ENCODE results near the gene LHFPL4. TPM values are rescaled to one million over a fixed set of nuclear protein-coding genes. Genes with fewer than 3 reads are reported as not detected.
A peak's percentile ranks its signal among the peaks of the same experiment; 100 is the strongest.

Gene LHFPL4
- total RNA-seq (2021; fragmentation: NEBNext Ultra II Directional; extraction: Animal tissue kit (Norgen Biotek cat#: 25700)) (16.9 and 20.9 TPM in 2 replicates), polyA plus RNA-seq (2011; rRNA removed) (5.0 and 5.5 TPM in 2 replicates), polyA minus RNA-seq (2011; rRNA and poly(A)+ RNA removed) (7.9 and 9.0 TPM in 2 replicates)
- 5.0 TPM for polyA plus RNA-seq (2011; cell fraction: cytosol; rRNA removed)
- 5.8 TPM for polyA plus RNA-seq (2011; cell fraction: nucleus; rRNA removed)
- polyA plus RNA-seq (2012, experiment 1 of 2), result 9.8 to 12.1 TPM (median 11.1 TPM) in 4 replicates
- polyA plus RNA-seq (2012, experiment 2 of 2), result 10.4 TPM
- 6.5 TPM for polyA plus RNA-seq (2013, experiment 1 of 2)
- 7.4 TPM for polyA plus RNA-seq (2013, experiment 2 of 2)
- polyA minus RNA-seq (2011; cell fraction: cytosol; rRNA and poly(A)+ RNA removed), result 8.2 TPM
- 8.9 TPM for polyA minus RNA-seq (2011; cell fraction: nucleus; rRNA and poly(A)+ RNA removed)
- long read RNA-seq, experiment 1, partial matches to known transcripts, result 0 of 5 reads
- long read RNA-seq, experiment 1, other reads (novel, unspliced or antisense), result 5 of 5 reads
- long read RNA-seq, experiment 2, partial matches to known transcripts, result 0 of 12 reads
- long read RNA-seq, experiment 2, other reads (novel, unspliced or antisense), result 12 of 12 reads

- Histone ChIP-seq H2BK120ac (replicated peaks; ENCODE audit: low read depth, low read length) (no peak within 1 kb of the TSS), H3K4ac (replicated peaks; ENCODE audit: insufficient read length, low read depth, low read length) (peak within 1 kb of the TSS; percentile 80), H4K5ac (ENCODE audit: insufficient read length, low read depth, low read length) (no peak within 1 kb of the TSS), H2BK20ac (ENCODE audit: low read length) (no peak within 1 kb of the TSS), H2BK12ac (ENCODE audit: low read depth, low read length) (no peak within 1 kb of the TSS), H2BK5ac (ENCODE audit: low read depth, low read length) (no peak within 1 kb of the TSS), H3K4me1 (replicated peaks in 1 of 4; ENCODE audit: control insufficient read depth in 3 of 4, insufficient read depth in 4 of 4, low read length in 3 of 4) (peaks cover 3 to 11% (median 6%) of the 10 kb centered on the region in 4 experiments), H3K18ac (ENCODE audit: extremely low read depth, low read length) (no peak within 1 kb of the TSS; the same call in 1 of the 2 replicates), H3K4me2 (ENCODE audit: insufficient read depth in 1 of 2, low read depth in 2 of 2, low read length in 2 of 2) (peak within 1 kb of the TSS; percentile 78 to 99), H4K20me1 (replicated peaks in 1 of 2; ENCODE audit: control insufficient read depth in 1 of 2, insufficient read depth in 2 of 2, low read length in 2 of 2) (peaks cover 10 to 11% of the 10 kb centered on the region in 2 experiments), H3K56ac (replicated peaks; ENCODE audit: insufficient read length, low read depth, low read length) (no peak within 1 kb of the TSS), H2AK5ac (ENCODE audit: low read depth, low read length) (no peak within 1 kb of the TSS), H3K27ac (ENCODE audit: low read depth, low read length) (no peak within 1 kb of the TSS), H3K36me3 (ENCODE audit: control insufficient read depth in 2 of 4, insufficient read depth in 4 of 4, low read length in 3 of 4) (no peaks in the 10 kb centered on the region), H3K79me1 (ENCODE audit: low read depth, low read length) (no peaks in the 10 kb centered on the region), H3K23me2 (ENCODE audit: low read depth, low read length) (peaks cover 13% of the 10 kb centered on the region; the same call in 1 of the 2 replicates), H3K4me3 (ENCODE audit: extremely low read depth in 1 of 4, insufficient read depth in 2 of 4, low read depth in 3 of 4, low read length in 4 of 4) (peak within 1 kb of the TSS; percentile 64 to 92 (median 72)), H3K23ac (ENCODE audit: insufficient read length) (no peak within 1 kb of the TSS), H2BK15ac (ENCODE audit: low read length) (no peak within 1 kb of the TSS), H3K9me3 (ENCODE audit: insufficient read depth in 2 of 2, low read depth in 1 of 2, low read length in 1 of 2) (no peaks in the 10 kb centered on the region), H3K27me3 (replicated peaks in 1 of 4; ENCODE audit: control insufficient read depth in 3 of 4, extremely low read depth in 1 of 4, insufficient read depth in 3 of 4, low read length in 3 of 4) (peaks cover 0 to 5% (median 0%) of the 10 kb centered on the region in 4 experiments; a peak in 1 of 7 replicates), H3K79me2 (ENCODE audit: control insufficient read depth in 1 of 2, insufficient read depth in 2 of 2, low read length in 2 of 2) (0 out of 4 replicates have a peak, but pooled peaks cover 0 to 3% of the 10 kb centered on the region in 2 experiments), H2AFZ (ENCODE audit: low read length) (peak within 1 kb of the TSS; percentile 96), H4K91ac (replicated peaks; ENCODE audit: insufficient read length, low read length) (no peak within 1 kb of the TSS), H3K14ac (ENCODE audit: insufficient read length) (no peak within 1 kb of the TSS), H3K9ac (replicated peaks in 1 of 4; ENCODE audit: extremely low read depth in 1 of 4, low read depth in 3 of 4, low read length in 3 of 4) (peak within 1 kb of the TSS in 3 of 4 experiments; percentile 34 to 82 (median 63); a peak in 5 of 7 replicates), H4K8ac (ENCODE audit: extremely low read depth, insufficient read depth, low read length) (no peak within 1 kb of the TSS; the same call in 1 of the 2 replicates)
- WGBS, 2 experiments (ENCODE audit: extremely low coverage in 1 of 2, insufficient coverage in 1 of 2, insufficient read length in 1 of 2, insufficient replicate concordance in 2 of 2, low coverage in 1 of 2, low lambda C conversion rate in 2 of 2, missing lambda C conversion rate in 1 of 2), result 0% methylated on average over 33 of the region's 75 CpGs; no CpG with 5 or more reads in 1 of the 2 experiments
- ChIA-PET CTCF (ENCODE audit: partially characterized antibody) (interaction anchor here (0.6 to 4.1 kb wide), 7 partner anchors 17 to 294 kb away, joined by 3 to 21 read pairs (median 4); partner anchors contain the start of genes ARPC4 and TADA3), POLR2A (ENCODE audit: partially characterized antibody) (interaction anchor here (0.6 to 1.3 kb wide), 5 partner anchors 18 to 179 kb away, joined by 3 to 6 read pairs (median 4); partner anchors contain the start of gene BRPF1)
- DNase-seq (ENCODE audit: low read depth in 1 of 2, low spot score in 2 of 2) (peak in 1 of 2 experiments; percentile 85), FAIRE-seq (no peak)
- TF ChIP-seq CTBP2 (IDR thresholded peaks at IDR 0.05; ENCODE audit: borderline replicate concordance, insufficient read depth, insufficient read length, low read length) (no peak), RBBP5 (IDR thresholded peaks at IDR 0.05; ENCODE audit: borderline replicate concordance, low read depth, low read length) (peak; percentile 68; the same call in 1 of the 2 replicates), PHF8 (conservative IDR thresholded peaks at IDR 0.05; ENCODE audit: low read depth, low read length) (peak; percentile 59), TBP (IDR thresholded peaks at IDR 0.05; ENCODE audit: low read depth, low read length) (no peak), KDM4A (IDR thresholded peaks at IDR 0.05; ENCODE audit: low read depth, low read length, severe bottlenecking) (peak; percentile 90), TAF1 (IDR thresholded peaks at IDR 0.05; ENCODE audit: low read depth, low read length) (peak; percentile 61; the same call in 1 of the 2 replicates), YY1 (IDR thresholded peaks at IDR 0.05; ENCODE audit: low read depth, low read length) (peak; percentile 83; the same call in 1 of the 2 replicates)
Observed at GRCh38 chr3:9553021-9553947, at the start of gene LHFPL4. LHFPL4 (minus strand) TSS chr3:9553822; CDS start chr3:9552679, 1,143 bp downstream.

All from H1 (cell line).